ENCODE measurements around the gene MAP2K4.

DNA sequence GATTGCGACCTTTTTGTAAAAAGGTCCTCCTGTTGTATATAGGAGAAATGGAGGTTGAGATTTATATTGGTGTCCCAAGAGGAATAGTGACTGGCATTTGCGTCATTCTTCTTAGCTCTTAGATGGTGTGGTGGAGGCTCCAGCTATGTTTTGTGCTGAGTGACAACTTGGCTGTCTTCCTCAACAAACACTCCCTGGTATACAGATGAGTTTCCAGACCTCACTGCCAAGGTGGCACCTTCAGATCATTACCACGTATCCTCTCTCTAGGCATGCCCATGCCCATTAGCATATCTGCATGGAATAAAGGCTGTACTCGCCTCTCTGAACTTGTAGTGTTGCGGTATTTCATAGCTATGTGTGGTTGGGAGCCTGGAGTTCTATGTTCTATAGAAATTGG lies 120.0 kb downstream of the MAP2K4 start:
- TF ChIP-seq, protein P1, sequence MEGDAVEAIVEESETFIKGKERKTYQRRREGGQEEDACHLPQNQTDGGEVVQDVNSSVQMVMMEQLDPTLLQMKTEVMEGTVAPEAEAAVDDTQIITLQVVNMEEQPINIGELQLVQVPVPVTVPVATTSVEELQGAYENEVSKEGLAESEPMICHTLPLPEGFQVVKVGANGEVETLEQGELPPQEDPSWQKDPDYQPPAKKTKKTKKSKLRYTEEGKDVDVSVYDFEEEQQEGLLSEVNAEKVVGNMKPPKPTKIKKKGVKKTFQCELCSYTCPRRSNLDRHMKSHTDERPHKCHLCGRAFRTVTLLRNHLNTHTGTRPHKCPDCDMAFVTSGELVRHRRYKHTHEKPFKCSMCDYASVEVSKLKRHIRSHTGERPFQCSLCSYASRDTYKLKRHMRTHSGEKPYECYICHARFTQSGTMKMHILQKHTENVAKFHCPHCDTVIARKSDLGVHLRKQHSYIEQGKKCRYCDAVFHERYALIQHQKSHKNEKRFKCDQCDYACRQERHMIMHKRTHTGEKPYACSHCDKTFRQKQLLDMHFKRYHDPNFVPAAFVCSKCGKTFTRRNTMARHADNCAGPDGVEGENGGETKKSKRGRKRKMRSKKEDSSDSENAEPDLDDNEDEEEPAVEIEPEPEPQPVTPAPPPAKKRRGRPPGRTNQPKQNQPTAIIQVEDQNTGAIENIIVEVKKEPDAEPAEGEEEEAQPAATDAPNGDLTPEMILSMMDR (IDR thresholded peaks at IDR 0.05) = no peak
- TF ChIP-seq POLR2A (IDR thresholded peaks at IDR 0.05; ENCODE audit: low read depth) (no peak), POLR2AphosphoS5 (IDR thresholded peaks at IDR 0.05) (no peak), EP300 (IDR thresholded peaks at IDR 0.05) (no peak)
